ENCODE data around the gene SARDH. TPM values are rescaled to one million over a fixed set of nuclear protein-coding genes. Genes with fewer than 3 reads are reported as not detected.

The SARDH gene
- polyA plus RNA-seq, 2 donors = 0.20 TPM

- no peaks in the 10 kb centered on the region for H3K27me3 ChIP-seq (ENCODE audit: control insufficient read depth in 1 of 2, insufficient read depth in 2 of 2, low read length in 2 of 2)
- no peak overlapping the region for H3K4me3 ChIP-seq (ENCODE audit: low read depth in 1 of 2, low read length in 2 of 2)
- no peaks in the 10 kb centered on the region for H3K9me3 ChIP-seq (ENCODE audit: control insufficient read depth in 2 of 2, insufficient read depth in 1 of 2, low read depth in 1 of 2, low read length in 1 of 2)
- 68 to 72% methylated on average over 12 of the region's 12 CpGs for WGBS, 2 donors
- H3K27ac ChIP-seq (ENCODE audit: low read depth in 2 of 2, low read length in 1 of 2) = no peak overlapping the region
- peaks cover 0 to 1% of the 10 kb centered on the region in 2 donors for H3K4me1 ChIP-seq (ENCODE audit: control insufficient read depth in 2 of 2, insufficient read depth in 2 of 2, low read length in 1 of 2)
- H3K36me3 ChIP-seq (ENCODE audit: control insufficient read depth in 2 of 2, insufficient read depth in 2 of 2, low read length in 1 of 2) = no peaks in the 10 kb centered on the region
Observed at GRCh38 chr9:133637451-133638055, 100.6 kb downstream of the SARDH start.

GRCh38 chr9:133636902-133637301 is 101.2 kb downstream of the SARDH start:
- WGBS, 2 donors = 86 to 89% methylated on average over 12 of the region's 12 CpGs
- H3K27ac ChIP-seq (ENCODE audit: low read depth in 2 of 2, low read length in 1 of 2) = no peak overlapping the region
- no peaks in the 10 kb centered on the region for H3K9me3 ChIP-seq (ENCODE audit: control insufficient read depth in 2 of 2, insufficient read depth in 1 of 2, low read depth in 1 of 2, low read length in 1 of 2)
- no peaks in the 10 kb centered on the region for H3K36me3 ChIP-seq (ENCODE audit: control insufficient read depth in 2 of 2, insufficient read depth in 2 of 2, low read length in 1 of 2)
- H3K27me3 ChIP-seq (ENCODE audit: control insufficient read depth in 1 of 2, insufficient read depth in 2 of 2, low read length in 2 of 2) = no peaks in the 10 kb centered on the region
- no peak overlapping the region for H3K4me3 ChIP-seq (ENCODE audit: low read depth in 1 of 2, low read length in 2 of 2)
- peaks cover 0 to 1% of the 10 kb centered on the region in 2 donors for H3K4me1 ChIP-seq (ENCODE audit: control insufficient read depth in 2 of 2, insufficient read depth in 2 of 2, low read length in 1 of 2)

- Histone ChIP-seq H3K27ac (ENCODE audit: low read depth in 2 of 2, low read length in 1 of 2) (no peak within 1 kb of the TSS), H3K4me1 (ENCODE audit: control insufficient read depth in 2 of 2, insufficient read depth in 2 of 2, low read length in 1 of 2) (peaks cover 0 to 1% of the 10 kb centered on the region in 2 donors), H3K4me3 (ENCODE audit: low read depth in 1 of 2, low read length in 2 of 2) (no peak within 1 kb of the TSS), H3K9me3 (ENCODE audit: control insufficient read depth in 2 of 2, insufficient read depth in 1 of 2, low read depth in 1 of 2, low read length in 1 of 2) (no peaks in the 10 kb centered on the region), H3K27me3 (ENCODE audit: control insufficient read depth in 1 of 2, insufficient read depth in 2 of 2, low read length in 2 of 2) (no peaks in the 10 kb centered on the region), H3K36me3 (ENCODE audit: control insufficient read depth in 2 of 2, insufficient read depth in 2 of 2, low read length in 1 of 2) (no peaks in the 10 kb centered on the region)
- WGBS, 2 donors = 85 to 89% methylated on average over 24 of the region's 24 CpGs
Observed at GRCh38 chr9:133635533-133636531, 102.3 kb downstream of the SARDH start, which contains the start of gene DBH. TSS of gene DBH (plus strand) at chr9:133636363. CDS start at chr9:133636372, 9 bp downstream.

GRCh38 chr9:133635098-133635497 is 103.1 kb downstream of the SARDH start:
- H3K9me3 ChIP-seq (ENCODE audit: control insufficient read depth in 2 of 2, insufficient read depth in 1 of 2, low read depth in 1 of 2, low read length in 1 of 2) = no peaks in the 10 kb centered on the region
- 52 to 54% methylated on average over 6 of the region's 6 CpGs for WGBS, 2 donors
- no peaks in the 10 kb centered on the region for H3K27me3 ChIP-seq (ENCODE audit: control insufficient read depth in 1 of 2, insufficient read depth in 2 of 2, low read length in 2 of 2)
- H3K4me1 ChIP-seq (ENCODE audit: control insufficient read depth in 2 of 2, insufficient read depth in 2 of 2, low read length in 1 of 2) = peaks cover 0 to 1% of the 10 kb centered on the region in 2 donors
- H3K36me3 ChIP-seq (ENCODE audit: control insufficient read depth in 2 of 2, insufficient read depth in 2 of 2, low read length in 1 of 2) = no peaks in the 10 kb centered on the region
- no peak overlapping the region for H3K4me3 ChIP-seq (ENCODE audit: low read depth in 1 of 2, low read length in 2 of 2)
- no peak overlapping the region for H3K27ac ChIP-seq (ENCODE audit: low read depth in 2 of 2, low read length in 1 of 2)

- Histone ChIP-seq H3K4me3 (ENCODE audit: low read depth in 1 of 2, low read length in 2 of 2) (no peak overlapping the region), H3K36me3 (ENCODE audit: control insufficient read depth in 2 of 2, insufficient read depth in 2 of 2, low read length in 1 of 2) (no peaks in the 10 kb centered on the region), H3K27me3 (ENCODE audit: control insufficient read depth in 1 of 2, insufficient read depth in 2 of 2, low read length in 2 of 2) (no peaks in the 10 kb centered on the region), H3K4me1 (ENCODE audit: control insufficient read depth in 2 of 2, insufficient read depth in 2 of 2, low read length in 1 of 2) (peaks cover 0 to 1% of the 10 kb centered on the region in 2 donors), H3K27ac (ENCODE audit: low read depth in 2 of 2, low read length in 1 of 2) (no peak overlapping the region), H3K9me3 (ENCODE audit: control insufficient read depth in 2 of 2, insufficient read depth in 1 of 2, low read depth in 1 of 2, low read length in 1 of 2) (no peaks in the 10 kb centered on the region)
- 36 to 37% methylated on average over 24 of the region's 24 CpGs for WGBS, 2 donors
Observed at GRCh38 chr9:133634081-133634691, 104.0 kb downstream of the SARDH start.

- WGBS, 2 donors = 41 to 43% methylated on average over 8 of the region's 8 CpGs
- Histone ChIP-seq H3K4me3 (ENCODE audit: low read depth in 1 of 2, low read length in 2 of 2) (no peak overlapping the region), H3K9me3 (ENCODE audit: control insufficient read depth in 2 of 2, insufficient read depth in 1 of 2, low read depth in 1 of 2, low read length in 1 of 2) (no peaks in the 10 kb centered on the region), H3K27me3 (ENCODE audit: control insufficient read depth in 1 of 2, insufficient read depth in 2 of 2, low read length in 2 of 2) (no peaks in the 10 kb centered on the region), H3K36me3 (ENCODE audit: control insufficient read depth in 2 of 2, insufficient read depth in 2 of 2, low read length in 1 of 2) (no peaks in the 10 kb centered on the region), H3K27ac (ENCODE audit: low read depth in 2 of 2, low read length in 1 of 2) (no peak overlapping the region), H3K4me1 (ENCODE audit: control insufficient read depth in 2 of 2, insufficient read depth in 2 of 2, low read length in 1 of 2) (peaks cover 0 to 1% of the 10 kb centered on the region in 2 donors)
Observed at GRCh38 chr9:133633681-133634080, 104.5 kb downstream of the SARDH start.

GRCh38 chr9:133632806-133633680 is 105.1 kb downstream of the SARDH start:
- Histone ChIP-seq H3K4me1 (ENCODE audit: control insufficient read depth in 2 of 2, insufficient read depth in 2 of 2, low read length in 1 of 2) (peaks cover 0 to 1% of the 10 kb centered on the region in 2 donors), H3K4me3 (ENCODE audit: low read depth in 1 of 2, low read length in 2 of 2) (no peak overlapping the region), H3K9me3 (ENCODE audit: control insufficient read depth in 2 of 2, insufficient read depth in 1 of 2, low read depth in 1 of 2, low read length in 1 of 2) (no peaks in the 10 kb centered on the region), H3K36me3 (ENCODE audit: control insufficient read depth in 2 of 2, insufficient read depth in 2 of 2, low read length in 1 of 2) (no peaks in the 10 kb centered on the region), H3K27ac (ENCODE audit: low read depth in 2 of 2, low read length in 1 of 2) (no peak overlapping the region), H3K27me3 (ENCODE audit: control insufficient read depth in 1 of 2, insufficient read depth in 2 of 2, low read length in 2 of 2) (no peaks in the 10 kb centered on the region)
- WGBS, 2 donors = 50 to 61% methylated on average over 26 to 27 of the region's 27 CpGs

GRCh38 chr9:133631111-133631510 is 107.0 kb downstream of the SARDH start:
- no peak overlapping the region for H3K27ac ChIP-seq (ENCODE audit: low read depth in 2 of 2, low read length in 1 of 2)
- no peaks in the 10 kb centered on the region for H3K27me3 ChIP-seq (ENCODE audit: control insufficient read depth in 1 of 2, insufficient read depth in 2 of 2, low read length in 2 of 2)
- peaks cover 0 to 4% of the 10 kb centered on the region in 2 donors for H3K9me3 ChIP-seq (ENCODE audit: control insufficient read depth in 2 of 2, insufficient read depth in 1 of 2, low read depth in 1 of 2, low read length in 1 of 2)
- H3K4me1 ChIP-seq (ENCODE audit: control insufficient read depth in 2 of 2, insufficient read depth in 2 of 2, low read length in 1 of 2) = peaks cover 0 to 1% of the 10 kb centered on the region in 2 donors
- WGBS, 2 donors = 81 to 89% methylated on average over 12 of the region's 12 CpGs
- no peak overlapping the region for H3K4me3 ChIP-seq (ENCODE audit: low read depth in 1 of 2, low read length in 2 of 2)
- H3K36me3 ChIP-seq (ENCODE audit: control insufficient read depth in 2 of 2, insufficient read depth in 2 of 2, low read length in 1 of 2) = no peaks in the 10 kb centered on the region
